Astrocyte (in vitro differentiated cells and primary cell): ENCODE results near the gene MARCKS. TPM values are rescaled to one million over a fixed set of nuclear protein-coding genes. Genes with fewer than 3 reads are reported as not detected.
A peak's percentile ranks its signal among the peaks of the same experiment; 100 is the strongest.

Experiments
- DNase-seq: peaks from one replicate; pipeline ENCODE4 v3.0.0-alpha.2; 2010; ENCODE audit warnings: low read depth
- FAIRE-seq: peaks from 2 replicates; lab custom pipeline; 2011; peaks lifted over from hg19 to GRCh38; lab: Jason Lieb, UNC
- H2AFZ ChIP-seq: 2 replicates; pipeline ENCODE4 v1.6.0; 2012; ENCODE audit warnings: low read depth, low read length, inconsistent platforms
- H3K27ac ChIP-seq: 2 replicates; pipeline ENCODE4 v1.5.1; 2011; ENCODE audit warnings: low read depth, low read length, inconsistent platforms
- H3K27me3 ChIP-seq: 2 replicates; pipeline ENCODE4 v1.6.0; 2011; ENCODE audit warnings: low read length, inconsistent platforms; ENCODE audit not compliant: insufficient read depth
- H3K36me3 ChIP-seq: 2 replicates; pipeline ENCODE4 v1.5.1; 2011; ENCODE audit warnings: low read length, inconsistent platforms; ENCODE audit not compliant: insufficient read depth
- H3K4me1 ChIP-seq: 2 replicates; pipeline ENCODE4 v1.5.1; 2011; ENCODE audit warnings: low read length, inconsistent platforms; ENCODE audit not compliant: insufficient read depth
- H3K4me2 ChIP-seq: 2 replicates; pipeline ENCODE4 v1.6.0; 2012; ENCODE audit warnings: low read length, inconsistent platforms
- H3K4me3 ChIP-seq: 2 replicates; pipeline ENCODE4 v1.5.1; 2011; ENCODE audit warnings: low read depth, mild to moderate bottlenecking, low read length, inconsistent platforms; ENCODE audit not compliant: insufficient read depth
- H3K79me2 ChIP-seq: 2 replicates; pipeline ENCODE4 v1.6.0; 2012; ENCODE audit warnings: mild to moderate bottlenecking, low read length, inconsistent platforms; ENCODE audit not compliant: insufficient read depth
- H3K9ac ChIP-seq: 2 replicates; pipeline ENCODE4 v1.6.0; 2012; ENCODE audit warnings: mild to moderate bottlenecking, low read length, inconsistent platforms
- H3K9me3 ChIP-seq: 2 replicates; pipeline ENCODE4 v1.5.1; 2012; ENCODE audit warnings: low read depth, mild to moderate bottlenecking, low read length, inconsistent platforms; ENCODE audit not compliant: insufficient read depth
- H4K20me1 ChIP-seq: 2 replicates; pipeline ENCODE4 v1.6.0; 2012; ENCODE audit warnings: low read length, inconsistent platforms; ENCODE audit not compliant: insufficient read depth
- H3K27ac Mint-ChIP-seq: one replicate; pipeline ENCODE4 v1.8.0; 2021; ENCODE audit warnings: mild to moderate bottlenecking, mixed read lengths; ENCODE audit not compliant: unreplicated experiment
- H3K27me3 Mint-ChIP-seq: one replicate; pipeline ENCODE4 v1.8.0; 2021; ENCODE audit warnings: low read depth, mixed read lengths; ENCODE audit not compliant: unreplicated experiment
- H3K36me3 Mint-ChIP-seq: one replicate; pipeline ENCODE4 v1.8.0; 2021; ENCODE audit warnings: low read depth, mixed read lengths; ENCODE audit not compliant: unreplicated experiment
- H3K4me1 Mint-ChIP-seq: one replicate; pipeline ENCODE4 v1.8.0; 2021; ENCODE audit warnings: low read depth, mixed read lengths; ENCODE audit not compliant: unreplicated experiment
- H3K4me3 Mint-ChIP-seq: one replicate; pipeline ENCODE4 v1.8.0; 2021; ENCODE audit warnings: mild to moderate bottlenecking, moderate library complexity, mixed read lengths; ENCODE audit not compliant: unreplicated experiment
- H3K9me3 Mint-ChIP-seq: one replicate; pipeline ENCODE4 v1.8.0; 2021; ENCODE audit warnings: mild to moderate bottlenecking, mixed read lengths; ENCODE audit not compliant: unreplicated experiment
- CTCF ChIP-seq: IDR thresholded peaks from 2 replicates; pipeline ENCODE4 v1.5.1; 2011; ENCODE audit warnings: low read depth, mild to moderate bottlenecking, inconsistent platforms, low read length, moderate library complexity; ENCODE audit not compliant: insufficient read depth
- EZH2 ChIP-seq: IDR thresholded peaks from 2 replicates; pipeline ENCODE4 v1.6.1; 2012; ENCODE audit warnings: mild to moderate bottlenecking, low read length, inconsistent platforms; ENCODE audit not compliant: insufficient read depth
- total RNA-seq: library from RNA; stranded (reverse); gene quantifications from 2 replicates; pipeline ENCODE4 v1.2.1, GENCODE V29; 2021

Gene MARCKS
- total RNA-seq, 1 donor from 2014 or later, result 261 TPM

- Histone ChIP-seq H3K79me2 (no peaks in the 10 kb centered on the region), H3K4me3 (no peak overlapping the region), H3K27ac (no peak overlapping the region), H3K9ac (no peak overlapping the region), H3K27me3 (no peaks in the 10 kb centered on the region), H3K9me3 (no peaks in the 10 kb centered on the region), H2AFZ (no peak overlapping the region), H3K36me3 (no peaks in the 10 kb centered on the region), H3K4me2 (no peak overlapping the region), H4K20me1 (no peaks in the 10 kb centered on the region), H3K4me1 (peaks cover 8% of the 10 kb centered on the region)
- Mint-ChIP-seq H3K4me3 (no peak overlapping the region), H3K27me3 (no peaks in the 10 kb centered on the region), H3K4me1 (peaks cover 15% of the 10 kb centered on the region), H3K9me3 (no peaks in the 10 kb centered on the region), H3K36me3 (no peaks in the 10 kb centered on the region), H3K27ac (no peak overlapping the region)
- DNase-seq, result peak; percentile 70
- TF ChIP-seq EZH2 (no peak), CTCF (no peak)
- no peak for FAIRE-seq
Measured at GRCh38 chr6:113901482-113901881, 44.3 kb downstream of the MARCKS start.

GRCh38 chr6:113903666-113904330 is 46.7 kb downstream of the MARCKS start:
- peaks cover 16% of the 10 kb centered on the region for H3K4me1 Mint-ChIP-seq

More at GRCh38 chr6:113903666-113904330, 46.7 kb downstream of the MARCKS start:
- no peak for FAIRE-seq
- Histone ChIP-seq H3K4me3 (no peak overlapping the region), H3K36me3 (no peaks in the 10 kb centered on the region), H4K20me1 (no peaks in the 10 kb centered on the region), H3K79me2 (no peaks in the 10 kb centered on the region), H3K4me1 (peaks cover 10% of the 10 kb centered on the region), H2AFZ (peak overlapping the region; percentile 81), H3K9me3 (no peaks in the 10 kb centered on the region), H3K4me2 (peak overlapping the region; percentile 59), H3K27ac (peak overlapping the region; percentile 0), H3K9ac (peak overlapping the region; percentile 5), H3K27me3 (no peaks in the 10 kb centered on the region)
- no peaks in the 10 kb centered on the region for H3K36me3 Mint-ChIP-seq
- H3K9me3 Mint-ChIP-seq, result no peaks in the 10 kb centered on the region
- no peak overlapping the region for H3K4me3 Mint-ChIP-seq
- peak; percentile 43 for DNase-seq
- TF ChIP-seq EZH2, result no peak
- no peak for TF ChIP-seq CTCF
- H3K27ac Mint-ChIP-seq, result peak overlapping the region; percentile 29
- H3K27me3 Mint-ChIP-seq, result no peaks in the 10 kb centered on the region
